ENCODE data around the gene ITIH1. TPM values are rescaled to one million over a fixed set of nuclear protein-coding genes. Genes with fewer than 3 reads are reported as not detected.

ITIH1 gene
- total RNA-seq, 1 experiment from 2014 or later = 0.47 TPM

DNA sequence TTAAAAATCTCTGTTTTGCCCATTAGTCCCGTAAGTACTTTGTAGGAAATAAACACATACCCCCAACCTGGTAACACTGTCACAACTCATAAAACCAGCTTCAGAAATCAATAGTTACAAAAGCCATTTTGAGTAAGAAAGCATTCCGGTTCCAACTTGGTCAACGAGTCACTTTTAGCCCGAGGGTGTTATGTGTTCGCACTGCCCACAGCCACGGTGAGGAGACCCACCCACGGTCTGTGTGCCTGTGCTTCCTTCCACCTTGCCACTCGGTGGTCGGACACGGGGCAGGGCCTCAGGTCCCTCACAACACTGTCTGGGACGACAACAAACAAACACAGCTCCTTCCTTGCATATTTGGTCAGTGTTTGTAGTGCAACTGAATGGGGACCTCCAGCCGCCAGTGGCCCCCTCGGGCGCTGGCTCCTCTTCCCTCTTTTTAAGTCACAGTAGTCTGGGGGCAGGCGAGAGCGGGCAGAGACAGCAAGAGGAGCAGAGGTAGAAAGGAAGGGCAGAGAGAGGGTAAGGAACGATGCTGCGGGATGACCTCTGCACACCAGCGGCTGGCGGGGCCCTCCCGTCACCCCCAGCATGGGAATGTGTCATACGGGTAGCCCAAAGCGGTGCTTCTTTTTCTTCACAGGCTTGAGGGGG is 62.6 kb downstream of the ITIH1 start:
- Mint-ChIP-seq H3K9me3 (ENCODE audit: low read depth, unreplicated experiment) (no peaks in the 10 kb centered on the region), H3K4me3 (ENCODE audit: low read depth, unreplicated experiment) (no peak overlapping the region), H3K4me1 (ENCODE audit: low read depth, unreplicated experiment) (no peaks in the 10 kb centered on the region), H3K27ac (ENCODE audit: unreplicated experiment) (no peak overlapping the region), H3K36me3 (ENCODE audit: insufficient read depth, unreplicated experiment) (no peaks in the 10 kb centered on the region), H3K27me3 (ENCODE audit: unreplicated experiment) (no peaks in the 10 kb centered on the region)
- intact Hi-C loops (cut with micrococcal nuclease; ENCODE audit: unreplicated experiment) = no loop called here
- BruUV-seq (replicated peaks) = no TSS peak
- DNase-seq = no peak
- TF ChIP-seq, protein P1, sequence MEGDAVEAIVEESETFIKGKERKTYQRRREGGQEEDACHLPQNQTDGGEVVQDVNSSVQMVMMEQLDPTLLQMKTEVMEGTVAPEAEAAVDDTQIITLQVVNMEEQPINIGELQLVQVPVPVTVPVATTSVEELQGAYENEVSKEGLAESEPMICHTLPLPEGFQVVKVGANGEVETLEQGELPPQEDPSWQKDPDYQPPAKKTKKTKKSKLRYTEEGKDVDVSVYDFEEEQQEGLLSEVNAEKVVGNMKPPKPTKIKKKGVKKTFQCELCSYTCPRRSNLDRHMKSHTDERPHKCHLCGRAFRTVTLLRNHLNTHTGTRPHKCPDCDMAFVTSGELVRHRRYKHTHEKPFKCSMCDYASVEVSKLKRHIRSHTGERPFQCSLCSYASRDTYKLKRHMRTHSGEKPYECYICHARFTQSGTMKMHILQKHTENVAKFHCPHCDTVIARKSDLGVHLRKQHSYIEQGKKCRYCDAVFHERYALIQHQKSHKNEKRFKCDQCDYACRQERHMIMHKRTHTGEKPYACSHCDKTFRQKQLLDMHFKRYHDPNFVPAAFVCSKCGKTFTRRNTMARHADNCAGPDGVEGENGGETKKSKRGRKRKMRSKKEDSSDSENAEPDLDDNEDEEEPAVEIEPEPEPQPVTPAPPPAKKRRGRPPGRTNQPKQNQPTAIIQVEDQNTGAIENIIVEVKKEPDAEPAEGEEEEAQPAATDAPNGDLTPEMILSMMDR (IDR thresholded peaks at IDR 0.05; ENCODE audit: unreplicated experiment) = no peak
- CTCF ChIA-PET = no interaction called here

DNA sequence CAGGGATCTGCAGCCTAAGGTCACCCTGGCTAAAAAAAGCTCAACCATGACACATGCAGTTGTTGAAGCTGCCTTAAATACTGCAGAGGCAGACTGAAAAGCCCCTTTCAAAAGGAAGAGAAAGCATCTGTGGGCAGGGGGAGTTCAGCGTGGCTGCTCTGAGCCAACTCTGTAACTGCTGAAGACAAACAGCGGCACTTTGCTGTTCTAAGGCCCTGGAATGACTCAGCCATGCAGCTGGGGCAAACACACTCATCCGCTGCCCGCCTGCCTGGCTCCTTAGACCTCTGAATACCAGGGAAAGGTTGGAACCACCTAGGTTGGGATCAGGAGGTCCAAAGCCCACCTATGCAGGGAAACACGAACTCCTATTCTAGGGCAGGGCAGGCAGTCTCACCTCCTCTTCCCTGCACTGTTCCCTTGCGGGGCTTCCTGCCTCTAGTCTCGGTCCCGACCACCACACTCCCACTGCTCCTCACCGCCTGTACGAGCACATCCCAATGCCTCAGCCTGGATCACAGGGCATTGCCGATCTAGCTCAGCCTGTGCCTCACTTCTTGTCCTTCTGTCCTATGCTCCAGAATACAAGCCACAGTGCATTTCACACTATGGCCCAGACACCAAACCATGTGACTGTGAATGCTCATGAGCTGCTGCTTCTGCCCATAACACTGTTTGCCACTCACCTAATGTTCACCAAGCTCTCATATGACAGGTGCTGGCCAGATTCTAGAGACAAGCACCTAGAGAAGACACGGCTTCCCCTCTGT is 64.0 kb downstream of the ITIH1 start:
- H3K4me3 Mint-ChIP-seq (ENCODE audit: low read depth, unreplicated experiment) = no peak overlapping the region
- TF ChIP-seq, protein P1 (IDR thresholded peaks at IDR 0.05; ENCODE audit: unreplicated experiment) = no peak
- DNase-seq = no peak
- no peaks in the 10 kb centered on the region for H3K36me3 Mint-ChIP-seq (ENCODE audit: insufficient read depth, unreplicated experiment)
- BruUV-seq (replicated peaks) = no TSS peak
- no peaks in the 10 kb centered on the region for H3K4me1 Mint-ChIP-seq (ENCODE audit: low read depth, unreplicated experiment)
- no peaks in the 10 kb centered on the region for H3K27me3 Mint-ChIP-seq (ENCODE audit: unreplicated experiment)
- H3K9me3 Mint-ChIP-seq (ENCODE audit: low read depth, unreplicated experiment) = no peaks in the 10 kb centered on the region
- intact Hi-C loops (cut with micrococcal nuclease; ENCODE audit: unreplicated experiment) = no loop called here
- CTCF ChIA-PET = no interaction called here
- H3K27ac Mint-ChIP-seq (ENCODE audit: unreplicated experiment) = no peak overlapping the region

Other genes starting within 250 kb of the ITIH1 start
- gene NT5DC2, start 243.7 kb upstream of the ITIH1 start, total RNA-seq (2022) = 100 and 146 TPM in 2 replicates
- gene UQCC5, start 241.0 kb upstream of the ITIH1 start, total RNA-seq (2022) = 14.0 and 15.1 TPM in 2 replicates
- gene PBRM1, start 91.7 kb upstream of the ITIH1 start, total RNA-seq (2022) = 48.5 and 54.9 TPM in 2 replicates
- 113 and 118 TPM in 2 replicates for gene GNL3, start 91.6 kb upstream of the ITIH1 start, total RNA-seq (2022)
- gene GLT8D1, start 71.8 kb upstream of the ITIH1 start, total RNA-seq (2022) = 36.2 and 40.3 TPM in 2 replicates
- gene SPCS1, start 71.5 kb upstream of the ITIH1 start, total RNA-seq (2022) = 147 and 151 TPM in 2 replicates
- gene NEK4, start 6.7 kb upstream of the ITIH1 start, total RNA-seq (2022) = 31.9 and 33.8 TPM in 2 replicates
- not detected in 2 replicates for gene ITIH3, start 17.2 kb downstream of the ITIH1 start, total RNA-seq (2022)
- gene ITIH4, start 53.1 kb downstream of the ITIH1 start, total RNA-seq (2022) = 1.6 and 3.0 TPM in 2 replicates
- gene MUSTN1, start 57.4 kb downstream of the ITIH1 start, total RNA-seq (2022) = 0.66 TPM in 1 of 2 replicates, not detected in the other
- gene STIMATE, start 119.9 kb downstream of the ITIH1 start, total RNA-seq (2022) = 11.7 and 13.3 TPM in 2 replicates